Esophagus muscularis mucosa (tissue), 4 donors: ENCODE measurements around the gene CATSPERD. TPM values are rescaled to one million over a fixed set of nuclear protein-coding genes. Genes with fewer than 3 reads are reported as not detected.

Experiments used
- DNase-seq: peaks from one replicate; pipeline ENCODE4 v3.0.0-alpha.2; 2017; ENCODE audit errors: extremely low spot score
- H3K27ac ChIP-seq, 4 donors: fragments of 200-600 bp; sonication (generic); replicated peaks in 1 of 4; 1 replicate in 3 of 4; 2 replicates in 1 of 4; pipeline ENCODE4 v1.5.1; 2016 to 2019; ENCODE audit warnings: mild to moderate bottlenecking in 1 of 4
- H3K27me3 ChIP-seq, 4 donors: fragments of 200-600 bp; sonication (generic); one replicate each; pipeline versions ENCODE4 v1.5.1 to v1.6.0; 2016 to 2019
- H3K36me3 ChIP-seq, 4 donors: fragments of 200-600 bp; sonication (generic); one replicate each; pipeline ENCODE4 v1.5.1; 2016 to 2019
- H3K4me1 ChIP-seq, 4 donors: fragments of 200-600 bp; sonication (generic); one replicate each; pipeline ENCODE4 v1.5.1; 2016 to 2019
- H3K4me3 ChIP-seq, 4 donors: fragments of 200-600 bp; sonication (generic); 1 replicate in 2 of 4; 2 replicates in 2 of 4; pipeline ENCODE4 v1.5.1; 2016 to 2019; ENCODE audit warnings: mild to moderate bottlenecking in 4 of 4, moderate library complexity in 1 of 4
- H3K9me3 ChIP-seq, 4 donors: fragments of 200-600 bp; sonication (generic); 1 replicate in 3 of 4; 2 replicates in 1 of 4; pipeline ENCODE4 v1.5.1; 2016 to 2019
- CTCF ChIP-seq, 3 experiments: fragments of 200-600 bp in 2 of 3; fragments of 450-650 bp in 1 of 3; sonication (generic) in 2 of 3; IDR thresholded peaks; one replicate each; pipeline ENCODE4 v1.5.1; 2017 to 2019; ENCODE audit warnings: antibody characterized with exemption in 3 of 3, mild to moderate bottlenecking in 2 of 3, moderate library complexity in 1 of 3
- EP300 ChIP-seq: sonication (generic); formaldehyde crosslinking; IDR thresholded peaks from one replicate; pipeline ENCODE4 v1.6.1; 2017; ENCODE audit warnings: antibody characterized with exemption
- POLR2A ChIP-seq: fragments of 450-650 bp; IDR thresholded peaks from one replicate; pipeline ENCODE4 v1.6.1; 2017; ENCODE audit warnings: antibody characterized with exemption, moderate library complexity, mild to moderate bottlenecking, low read depth
- POLR2AphosphoS5 ChIP-seq, 2 donors: sonication (generic); formaldehyde crosslinking; IDR thresholded peaks; one replicate each; pipeline ENCODE4 v1.6.1; 2017; ENCODE audit warnings: antibody characterized with exemption in 2 of 2
- WGBS: methylation state at CpG from one replicate; pipeline ENCODE4 v1.1.5; 2018; 5-methylcytosine and 5-hydroxymethylcytosine counted together
- intact Hi-C: fragments of 100-400 bp; cut with DNase I; formaldehyde crosslinking; loops from one replicate; pipeline ENCODE4 v1.15.1; 2023
- total RNA-seq, 4 donors: library from RNA; depleted of rRNA; stranded (reverse); fragments of >200 nt; gene quantifications; one replicate each; pipeline versions ENCODE4 v1.1.0 to v1.2.1, GENCODE V29; 2016

Gene CATSPERD
- total RNA-seq, 4 donors from 2014 or later: 0.19 TPM; not detected in 3

GRCh38 chr19:5806133-5806489 is 85.7 kb downstream of the CATSPERD start:
- TF ChIP-seq CTCF (IDR thresholded peaks at IDR 0.05) (no peak), POLR2AphosphoS5 (IDR thresholded peaks at IDR 0.05) (no peak), POLR2A (no peak), EP300 (no peak)
- intact Hi-C loops: loop anchor here (10.0 kb wide), 1 partner anchor 219 kb away; no protein-coding TSS in a partner anchor
- WGBS: 43% methylated on average over 4 of the region's 6 CpGs
- no peaks in the 10 kb centered on the region for H3K9me3 ChIP-seq
- peaks cover 0 to 39% (median 5%) of the 10 kb centered on the region in 4 donors for H3K27me3 ChIP-seq
- H3K27ac ChIP-seq: peak overlapping the region; percentile 89 to 92 (median 90)
- peaks cover 17 to 38% (median 30%) of the 10 kb centered on the region in 4 donors for H3K4me1 ChIP-seq
- H3K4me3 ChIP-seq: peak overlapping the region; percentile 65 to 78 (median 72)
- DNase-seq: no peak
- peaks cover 0 to 8% (median 0%) of the 10 kb centered on the region in 4 donors for H3K36me3 ChIP-seq

GRCh38 chr19:5806905-5807304 is 86.5 kb downstream of the CATSPERD start:
- intact Hi-C loops: loop anchor here (10.0 kb wide), 1 partner anchor 218 kb away; no protein-coding TSS in a partner anchor
- Histone ChIP-seq H3K36me3 (peaks cover 0 to 8% (median 0%) of the 10 kb centered on the region in 4 donors), H3K27ac (peak overlapping the region in 3 of 4 donors; percentile 89 to 92 (median 89)), H3K27me3 (peaks cover 0 to 33% (median 5%) of the 10 kb centered on the region in 4 donors), H3K9me3 (no peaks in the 10 kb centered on the region), H3K4me1 (peaks cover 17 to 38% (median 30%) of the 10 kb centered on the region in 4 donors), H3K4me3 (no peak overlapping the region)
- 92% methylated on average over 5 of the region's 5 CpGs for WGBS
- no peak for TF ChIP-seq EP300
- TF ChIP-seq POLR2AphosphoS5 (IDR thresholded peaks at IDR 0.05): no peak
- no peak for TF ChIP-seq POLR2A
- no peak for TF ChIP-seq CTCF (IDR thresholded peaks at IDR 0.05)
- DNase-seq: no peak

- peaks cover 0 to 11% (median 5%) of the 10 kb centered on the region in 4 donors for H3K36me3 ChIP-seq
- H3K27me3 ChIP-seq: peaks cover 0 to 21% (median 2%) of the 10 kb centered on the region in 4 donors
- H3K27ac ChIP-seq: no peak overlapping the region
- H3K4me3 ChIP-seq: no peak overlapping the region
- no peak for DNase-seq
- peaks cover 13 to 30% (median 28%) of the 10 kb centered on the region in 4 donors for H3K4me1 ChIP-seq
- H3K9me3 ChIP-seq: no peaks in the 10 kb centered on the region
- TF ChIP-seq CTCF (IDR thresholded peaks at IDR 0.05): no peak
- no peak for TF ChIP-seq EP300
- TF ChIP-seq POLR2A: no peak
- TF ChIP-seq POLR2AphosphoS5 (IDR thresholded peaks at IDR 0.05): no peak
- 84% methylated on average over 17 of the region's 21 CpGs for WGBS
- intact Hi-C loops: loop anchor here (10.0 kb wide), 1 partner anchor 217 kb away; no protein-coding TSS in a partner anchor
Observed at GRCh38 chr19:5808120-5808816, 87.8 kb downstream of the CATSPERD start.

- no peak for DNase-seq
- no peak overlapping the region for H3K27ac ChIP-seq
- no peaks in the 10 kb centered on the region for H3K9me3 ChIP-seq
- no peak overlapping the region for H3K4me3 ChIP-seq
- intact Hi-C loops: loop anchor here (10.0 kb wide), 1 partner anchor 216 kb away; no protein-coding TSS in a partner anchor
- no peak for TF ChIP-seq POLR2AphosphoS5 (IDR thresholded peaks at IDR 0.05)
- TF ChIP-seq EP300: no peak
- no peak for TF ChIP-seq CTCF (IDR thresholded peaks at IDR 0.05)
- no peak for TF ChIP-seq POLR2A
- WGBS: 86% methylated on average over 9 of the region's 9 CpGs
- H3K27me3 ChIP-seq: peaks cover 0 to 14% (median 2%) of the 10 kb centered on the region in 4 donors
- H3K36me3 ChIP-seq: peaks cover 0 to 11% (median 5%) of the 10 kb centered on the region in 4 donors
- peaks cover 6 to 22% (median 20%) of the 10 kb centered on the region in 4 donors for H3K4me1 ChIP-seq
Observed at GRCh38 chr19:5809053-5809452, 88.6 kb downstream of the CATSPERD start.
